GM12891 (cell line): ENCODE results near the gene ALDH1L1.

Source experiments
- PAX5 ChIP-seq: IDR thresholded peaks from 2 replicates; pipeline ENCODE4 v1.6.1; 2011; ENCODE audit warnings: low read length, moderate library complexity, mild to moderate bottlenecking; ENCODE audit not compliant: insufficient read depth, severe bottlenecking
- TAF1 ChIP-seq: IDR thresholded peaks from 2 replicates; pipeline ENCODE4 v1.6.1; 2011; ENCODE audit warnings: low read depth, low read length, control low read depth

DNA sequence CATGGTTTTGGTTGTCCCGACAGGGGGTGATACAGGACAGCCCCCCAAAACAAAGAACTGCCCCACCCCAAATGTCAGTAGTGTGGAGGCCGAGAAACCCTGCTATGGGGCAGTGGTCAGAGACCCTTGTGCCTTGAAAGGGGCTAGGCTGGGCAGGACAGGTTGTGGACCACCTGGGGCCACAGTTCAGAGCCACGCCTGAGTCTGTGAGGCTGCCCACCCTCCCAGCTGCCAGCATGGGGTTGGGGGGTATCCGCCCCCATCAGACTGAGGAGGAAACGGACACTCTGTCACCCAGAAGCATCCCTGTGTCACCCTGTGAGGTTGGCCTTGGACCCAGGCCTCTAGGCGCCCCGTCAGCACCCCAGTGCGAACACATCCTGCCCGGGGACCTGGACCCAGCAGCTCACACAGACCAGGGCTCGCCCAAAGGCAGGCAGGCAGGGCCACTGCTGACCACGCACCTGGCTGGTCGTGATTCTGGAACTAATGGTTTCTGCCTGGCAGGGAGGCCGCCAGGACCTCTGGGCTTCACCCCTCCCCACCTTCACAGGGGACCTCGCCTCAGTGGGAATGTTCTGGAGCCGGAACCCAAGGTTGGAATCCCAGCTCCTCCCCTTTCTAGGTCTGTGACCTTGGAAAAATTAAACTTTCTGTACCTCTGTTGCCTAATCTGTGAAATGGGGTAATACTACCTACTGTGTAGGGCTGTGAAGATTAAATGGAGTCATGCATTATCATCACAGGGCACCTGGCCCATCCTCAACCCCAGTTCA lies 97.8 kb downstream of the ALDH1L1 start:
- TF ChIP-seq PAX5 (no peak), TAF1 (no peak)
